ENCODE measurements around the gene MRPL58.
"Not testable (repeated sequence)": the region's sequence is repeated elsewhere in the genome, so short reads cannot be mapped to it uniquely, and the experiment has no call there.

MRPL58 gene

DNA sequence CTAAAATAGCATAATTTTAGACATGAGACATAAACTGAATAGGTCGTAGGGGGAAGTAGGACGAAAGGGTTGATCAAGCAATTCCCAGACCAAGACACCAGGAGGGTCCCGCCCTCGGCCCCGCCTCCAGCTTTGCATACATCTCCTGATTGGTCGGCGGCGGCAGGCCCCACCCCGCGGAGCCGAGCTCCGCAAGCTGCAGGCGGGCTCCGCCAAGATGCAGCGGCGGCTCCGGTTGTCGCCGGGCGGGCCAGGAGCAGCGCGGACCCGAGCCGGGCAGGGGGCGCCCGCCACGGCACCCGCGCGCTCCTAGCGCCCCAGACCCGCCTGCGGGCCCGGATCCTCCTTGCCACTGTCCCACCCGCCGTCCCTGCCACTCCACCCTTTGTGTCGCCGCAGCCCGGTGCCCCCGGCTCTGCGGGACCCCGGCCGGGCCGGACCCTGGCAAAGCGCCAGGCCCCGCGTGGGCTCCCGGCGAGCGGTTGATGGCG is 25.0 kb upstream of the MRPL58 start, which contains the start of gene CDR2L:
Gene CDR2L, plus strand, starts transcription at position 215 of the 491 bp plus-strand sequence. CDS start 412 bp downstream, outside the sequence.
- DNase-seq (ENCODE audit: low read depth) = peak; percentile 88

DNA sequence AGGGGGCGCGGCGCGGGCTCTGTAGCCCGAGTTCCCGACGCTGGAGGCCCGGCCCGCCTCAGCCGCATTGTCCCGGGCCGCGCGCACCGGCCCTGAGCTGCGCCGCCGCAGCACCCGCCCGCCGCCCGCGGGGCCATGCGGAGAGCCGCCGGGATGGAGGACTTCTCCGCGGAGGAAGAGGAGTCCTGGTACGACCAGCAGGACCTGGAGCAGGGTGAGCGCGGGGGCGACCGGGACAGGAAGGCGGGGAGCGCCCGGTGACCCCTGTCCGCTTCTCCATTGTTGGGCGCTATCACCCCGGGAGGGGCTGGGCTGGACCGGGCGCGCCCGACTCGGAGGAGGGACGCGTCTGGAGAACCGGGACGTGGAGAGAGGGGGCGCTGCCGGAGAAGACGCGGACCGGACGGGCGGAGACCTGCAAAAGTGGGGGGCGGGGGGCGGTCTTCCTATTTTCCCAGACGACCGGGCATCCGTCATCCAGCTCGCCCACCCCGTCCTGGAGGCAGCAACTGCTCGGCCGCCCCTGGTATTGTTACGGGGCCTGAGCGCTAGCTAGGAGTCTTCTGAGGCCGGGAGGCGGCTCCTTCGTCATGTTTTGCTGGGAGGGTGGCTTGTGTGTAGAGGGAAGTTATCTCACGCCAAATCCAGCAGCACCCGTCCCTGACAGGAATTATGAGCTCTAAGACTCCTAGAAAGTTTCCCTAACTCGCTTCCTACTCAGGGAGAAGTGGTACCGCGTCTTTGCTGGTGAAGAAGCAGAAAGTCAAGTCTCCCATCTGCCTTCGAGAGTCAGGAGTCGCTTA is 24.4 kb upstream of the MRPL58 start:
- DNase-seq (ENCODE audit: low read depth) = no peak

GRCh38 chr17:74990581-74991105 is 21.8 kb upstream of the MRPL58 start:
- no peak for DNase-seq (ENCODE audit: low read depth)

- no peak for DNase-seq (ENCODE audit: low read depth)
Observed at GRCh38 chr17:74992223-74992622, 20.2 kb upstream of the MRPL58 start.

DNA sequence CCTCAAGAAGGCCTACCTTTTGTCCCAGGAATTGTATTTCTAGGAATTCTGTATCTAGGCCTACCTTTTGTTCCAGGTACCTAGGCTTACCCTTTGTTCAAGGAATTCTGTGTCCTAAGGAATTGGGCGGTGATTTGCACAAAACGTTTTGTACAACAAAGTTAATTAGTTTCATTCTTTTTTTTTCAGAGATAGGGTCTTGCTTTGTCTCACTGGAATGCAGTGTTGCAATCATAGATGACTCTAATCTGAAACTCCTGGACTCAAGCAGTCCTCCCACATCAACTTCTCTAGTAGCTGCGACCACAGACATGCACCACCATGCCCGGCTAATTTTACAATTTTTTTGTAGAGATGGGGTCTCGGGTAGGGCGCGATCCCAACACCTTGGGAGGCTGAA is 18.0 kb upstream of the MRPL58 start:
- no peak for DNase-seq (ENCODE audit: low read depth)

DNA sequence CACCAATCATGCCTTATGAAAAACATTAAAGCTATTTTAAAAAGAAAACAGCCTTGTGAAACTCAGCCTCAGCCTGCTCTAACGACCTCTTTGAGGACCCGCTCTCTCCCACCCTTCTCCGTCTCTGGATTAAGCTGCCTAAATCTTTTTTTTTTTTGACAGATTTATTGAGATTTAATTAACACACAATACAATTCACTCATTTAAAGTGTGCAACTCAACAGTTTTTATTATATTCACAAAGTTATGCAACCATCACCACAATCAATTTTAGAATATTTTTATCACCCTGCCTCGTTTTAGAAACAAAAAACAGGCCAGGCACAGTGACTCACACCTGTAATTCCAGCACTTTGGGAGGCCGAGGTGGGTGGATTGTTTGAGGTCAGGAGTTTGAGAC is 16.6 kb upstream of the MRPL58 start:
- no peak for DNase-seq (ENCODE audit: low read depth)

- no peak for DNase-seq (ENCODE audit: low read depth)
Observed at GRCh38 chr17:74998783-74999182, 13.7 kb upstream of the MRPL58 start.

DNA sequence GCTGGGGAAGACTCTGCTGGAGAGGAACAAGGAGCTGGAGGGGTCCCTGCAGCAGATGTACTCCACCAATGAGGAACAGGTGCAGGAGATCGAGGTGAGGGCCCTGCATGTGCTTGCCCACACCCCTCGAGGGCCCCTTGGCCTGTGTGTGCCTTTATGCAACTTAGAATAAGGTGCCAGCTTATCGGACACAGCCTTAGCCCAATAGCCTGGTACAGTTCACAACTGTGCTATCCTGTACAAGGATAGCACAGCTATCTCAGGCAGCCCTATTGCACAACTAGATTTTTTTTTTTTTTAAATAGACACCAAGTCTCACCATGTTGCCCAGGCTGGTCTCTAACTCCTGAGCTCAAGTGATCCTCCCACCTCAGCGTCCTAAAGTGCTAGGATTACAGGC is 12.9 kb upstream of the MRPL58 start:
- no peak for DNase-seq (ENCODE audit: low read depth)

DNA sequence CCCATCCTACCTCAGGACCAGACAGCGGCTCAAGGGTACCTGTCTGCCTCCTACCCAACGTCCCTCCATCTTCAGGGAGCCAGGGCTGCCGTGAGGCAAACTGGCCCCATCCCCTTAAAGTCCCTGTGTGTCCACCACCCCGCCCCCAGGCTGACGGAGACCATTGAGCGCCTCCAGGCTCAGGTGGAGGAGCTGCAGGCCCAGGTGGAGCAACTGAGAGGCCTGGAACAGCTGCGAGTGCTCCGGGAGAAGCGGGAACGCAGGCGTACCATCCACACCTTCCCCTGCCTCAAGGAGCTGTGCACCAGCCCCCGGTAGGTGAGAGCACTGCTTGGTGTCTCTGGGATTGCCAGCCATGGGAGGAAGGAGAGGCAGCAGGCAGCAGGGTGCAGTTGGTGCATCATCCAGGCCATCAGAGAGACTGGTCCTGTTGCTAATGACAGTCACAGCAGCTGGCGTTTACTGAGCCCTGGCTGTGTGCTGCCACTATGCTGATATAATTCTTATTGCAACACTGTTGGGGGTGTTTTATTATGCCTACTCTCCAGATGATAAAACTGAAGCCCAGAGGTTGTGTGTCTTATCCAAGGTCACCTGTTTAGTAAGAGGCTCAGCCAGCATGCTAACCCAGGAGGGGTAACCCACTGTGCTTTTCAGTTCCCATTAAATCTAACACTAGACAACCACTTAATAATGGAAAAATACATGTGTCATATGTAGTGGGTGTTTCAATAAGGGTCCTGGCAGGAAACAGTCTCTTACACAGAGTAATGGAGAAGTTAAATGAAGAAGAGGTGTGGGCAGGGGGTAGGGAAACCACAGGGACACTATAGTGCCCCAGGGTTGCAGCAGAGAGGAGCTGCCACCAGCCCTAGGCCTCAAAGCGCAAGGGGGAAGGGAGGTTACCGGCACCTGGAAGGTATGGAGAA is 10.3 kb upstream of the MRPL58 start:
- DNase-seq (ENCODE audit: low read depth) = no peak

GRCh38 chr17:75003070-75003956 is 9.2 kb upstream of the MRPL58 start:
- no peak for DNase-seq (ENCODE audit: low read depth)

DNA sequence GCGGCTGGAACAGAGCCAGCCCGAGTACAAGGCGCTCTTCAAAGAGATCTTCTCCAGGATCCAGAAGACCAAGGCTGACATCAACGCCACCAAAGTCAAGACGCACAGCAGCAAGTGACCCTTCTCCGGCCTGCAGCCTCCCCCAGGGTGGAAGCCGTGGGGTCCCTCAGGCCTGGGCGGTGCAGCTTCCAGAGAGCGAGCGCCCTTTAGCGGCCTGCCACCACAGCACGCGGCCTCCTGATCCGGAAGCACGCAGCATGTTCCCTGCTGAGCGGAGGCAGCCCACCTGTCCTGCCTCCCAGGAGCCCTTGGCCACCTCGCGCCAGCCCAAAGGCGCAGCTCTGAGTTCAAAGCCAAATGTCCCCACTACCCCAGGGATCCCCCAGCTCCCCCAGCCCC is 8.5 kb upstream of the MRPL58 start:
- no peak for DNase-seq (ENCODE audit: low read depth)

- DNase-seq (ENCODE audit: low read depth) = no peak
Observed at GRCh38 chr17:75004371-75004770, 8.1 kb upstream of the MRPL58 start.

- DNase-seq (ENCODE audit: low read depth) = no peak
Observed at GRCh38 chr17:75005291-75005690, 7.2 kb upstream of the MRPL58 start.

- DNase-seq (ENCODE audit: low read depth) = not testable (repeated sequence)
Observed at GRCh38 chr17:75006084-75006483, 6.4 kb upstream of the MRPL58 start.

- DNase-seq (ENCODE audit: low read depth) = no peak
Observed at GRCh38 chr17:75006653-75007052, 5.8 kb upstream of the MRPL58 start.

GRCh38 chr17:75008373-75008772 is 4.1 kb upstream of the MRPL58 start:
- no peak for DNase-seq (ENCODE audit: low read depth)

DNA sequence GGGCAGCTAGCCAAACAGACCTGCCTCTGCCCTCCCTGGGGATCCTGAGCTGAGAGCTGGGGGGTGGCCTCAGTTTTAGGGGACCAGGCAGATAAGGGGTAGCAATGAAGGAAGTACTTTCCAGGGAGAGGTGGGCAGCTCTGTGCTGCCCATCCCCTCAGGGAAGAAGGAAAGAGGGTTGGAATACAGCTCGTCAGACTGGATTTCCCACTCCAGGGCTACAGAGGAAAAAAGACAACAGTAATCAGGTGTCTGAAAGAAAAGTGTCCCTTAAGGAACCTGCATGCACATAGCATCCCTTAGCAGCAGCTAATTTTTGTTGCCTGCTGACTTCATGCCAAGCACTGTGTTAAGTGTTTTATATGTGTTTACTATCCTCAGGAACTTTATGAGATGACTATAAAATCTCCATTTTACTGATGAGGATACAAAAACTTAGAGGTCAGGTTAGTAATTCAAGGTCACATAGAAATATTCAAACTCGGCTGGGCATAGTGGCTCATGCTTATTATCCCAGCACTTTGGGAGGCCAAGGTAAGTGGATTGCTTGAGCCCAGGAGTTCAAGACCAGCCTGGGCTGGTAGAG is 3.2 kb upstream of the MRPL58 start:
- no peak for DNase-seq (ENCODE audit: low read depth)

GRCh38 chr17:75010683-75011400 is 1.6 kb upstream of the MRPL58 start:
- no peak for DNase-seq (ENCODE audit: low read depth)

- DNase-seq (ENCODE audit: low read depth) = no peak
Observed at GRCh38 chr17:75011401-75012095, 922 bp upstream of the MRPL58 start.

DNA sequence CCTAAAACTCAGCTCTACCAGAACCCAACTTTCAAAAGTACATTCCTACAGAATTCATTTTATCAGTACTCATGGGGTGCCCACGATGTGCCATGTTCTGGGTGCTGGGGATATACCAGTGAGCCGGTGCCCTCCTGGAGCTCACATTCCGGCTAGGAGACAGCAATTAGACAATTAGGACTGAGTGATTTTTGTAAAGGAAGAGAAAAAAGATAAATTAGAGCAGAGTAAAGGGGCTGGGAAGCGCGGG is 449 bp upstream of the MRPL58 start:
- DNase-seq (ENCODE audit: low read depth) = no peak
